Left ventricle myocardium superior (tissue), 1 donor: ENCODE results near the gene HOXA1. TPM values are rescaled to one million over a fixed set of nuclear protein-coding genes. Genes with fewer than 3 reads are reported as not detected.
"Not testable (repeated sequence)": the region's sequence is repeated elsewhere in the genome, so short reads cannot be mapped to it uniquely, and the experiment has no call there.

Experiments used
- ATAC-seq: fragments of 200-7000 bp; cut with Tn5 transposase; one replicate; pipeline ENCODE4 v1.9.1; 2020; ENCODE audit warnings: mild to moderate bottlenecking, moderate library complexity
- DNase-seq: peaks from one replicate; pipeline ENCODE4 v3.0.0-alpha.2; 2020
- intact Hi-C: fragments of 100-400 bp; cut with micrococcal nuclease; formaldehyde crosslinking; loops from one replicate; pipeline ENCODE4 v1.11.0; 2022
- total RNA-seq: library from RNA; stranded (reverse); fragmentation: NEBNext Ultra II Directional; extraction: Animal tissue kit (Norgen Biotek cat#: 25700); gene quantifications from one replicate; pipeline ENCODE4 v1.2.1, GENCODE V29; 2021
- donor health status: DM: no; HTN: yes; CAD: no; lungs with severe emphysema.

The HOXA1 gene
- total RNA-seq, 1 donor from 2014 or later: not detected

DNA sequence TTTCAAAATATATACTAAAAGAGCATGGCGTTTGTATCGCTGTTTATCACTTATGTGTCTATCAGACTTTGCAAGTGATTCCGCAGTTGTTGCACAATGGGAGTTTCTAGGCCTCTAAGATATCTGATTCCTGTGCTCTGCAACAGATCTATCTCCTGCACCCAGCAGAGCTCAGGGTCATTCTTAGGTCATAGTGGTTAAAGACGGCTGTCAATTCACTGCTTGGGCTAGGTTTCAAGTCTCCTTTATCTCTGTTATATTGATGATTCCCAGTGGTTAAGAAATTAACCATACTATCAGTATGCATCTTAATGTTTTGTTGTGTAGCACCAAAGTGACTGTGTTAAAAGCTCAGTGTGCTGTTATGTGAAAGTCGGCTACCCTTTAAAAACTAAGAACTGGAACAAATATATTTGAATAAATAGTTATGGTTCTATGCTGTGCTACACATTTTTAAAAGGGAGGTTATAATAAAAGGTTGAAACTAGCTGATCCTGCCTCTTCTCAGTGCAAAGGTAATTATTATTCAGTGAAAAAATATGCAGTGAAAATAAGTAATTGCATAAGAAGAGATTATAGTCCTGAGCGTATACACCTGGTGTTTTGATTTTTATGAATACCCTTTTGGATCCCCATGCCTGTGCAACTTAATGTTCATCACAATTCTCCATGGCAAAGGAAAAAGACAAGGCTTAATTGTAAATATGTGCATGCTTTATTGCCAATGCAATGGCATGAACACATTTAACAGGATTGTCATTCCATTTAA lies 24.0 kb downstream of the HOXA1 start:
- DNase-seq: no peak
- no peak for ATAC-seq
- intact Hi-C loops: no loop called here

DNA sequence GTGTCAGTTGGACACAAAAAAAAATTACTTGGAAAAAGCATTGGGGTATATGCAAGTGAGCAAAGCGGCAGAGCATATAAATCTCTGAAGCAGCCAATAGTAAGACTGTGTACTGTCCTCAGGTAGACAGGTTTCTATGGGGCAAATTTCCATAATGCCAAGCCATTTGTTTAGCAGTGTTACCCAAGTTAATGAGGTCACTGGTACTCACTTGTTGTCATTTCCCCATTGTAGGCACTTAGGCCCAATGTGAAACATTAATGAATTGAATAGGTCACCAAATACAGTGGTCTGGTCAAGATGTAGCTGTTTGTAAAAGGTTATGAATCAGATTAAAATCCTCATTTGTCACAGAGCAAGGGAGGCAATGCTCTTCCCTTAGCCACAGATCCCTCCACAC lies 27.5 kb downstream of the HOXA1 start:
- intact Hi-C loops: no loop called here
- no peak for ATAC-seq
- no peak for DNase-seq

DNA sequence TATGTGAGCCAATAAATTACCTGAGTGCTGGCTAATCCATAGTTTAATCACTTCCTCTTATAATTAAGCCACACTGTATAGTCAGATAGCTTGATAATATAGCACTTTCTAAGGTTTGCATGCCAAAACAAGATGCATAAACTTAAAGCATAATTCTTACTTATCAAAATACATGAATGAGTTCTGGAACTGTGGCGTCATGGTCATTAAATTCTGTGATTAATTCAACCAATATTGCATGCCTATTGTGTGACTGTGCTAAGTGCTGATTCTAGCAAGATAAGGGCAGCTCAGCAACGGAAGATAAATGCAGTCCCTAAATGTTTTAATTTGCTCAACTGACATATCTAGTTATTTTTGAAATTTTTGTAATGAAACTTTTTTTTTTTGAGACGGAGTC lies 29.7 kb downstream of the HOXA1 start:
- intact Hi-C loops: no loop called here

DNA sequence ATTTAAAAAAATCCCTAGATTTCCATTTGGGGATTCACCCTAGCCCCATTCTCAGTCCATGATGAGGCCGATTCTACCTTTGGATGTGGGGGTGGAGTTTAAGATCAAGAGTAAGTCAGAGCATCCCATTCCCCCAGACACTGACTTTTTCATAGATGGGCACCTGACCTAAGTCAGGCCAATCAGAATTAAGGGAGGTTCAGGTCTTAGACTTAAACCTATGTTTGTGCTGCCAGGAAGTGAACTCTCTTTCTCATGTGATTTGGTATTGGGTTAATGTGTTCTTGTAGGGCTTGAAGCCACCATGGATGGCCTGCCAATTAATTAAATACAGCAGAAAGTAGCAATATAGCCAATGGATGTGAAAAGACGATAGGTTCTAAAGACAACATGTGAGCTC lies 30.1 kb downstream of the HOXA1 start:
- no peak for DNase-seq
- no peak for ATAC-seq
- intact Hi-C loops: no loop called here

More for the DNA sequence above, 29.7 kb downstream of the HOXA1 start:
- ATAC-seq (no peak), DNase-seq (no peak)

DNA sequence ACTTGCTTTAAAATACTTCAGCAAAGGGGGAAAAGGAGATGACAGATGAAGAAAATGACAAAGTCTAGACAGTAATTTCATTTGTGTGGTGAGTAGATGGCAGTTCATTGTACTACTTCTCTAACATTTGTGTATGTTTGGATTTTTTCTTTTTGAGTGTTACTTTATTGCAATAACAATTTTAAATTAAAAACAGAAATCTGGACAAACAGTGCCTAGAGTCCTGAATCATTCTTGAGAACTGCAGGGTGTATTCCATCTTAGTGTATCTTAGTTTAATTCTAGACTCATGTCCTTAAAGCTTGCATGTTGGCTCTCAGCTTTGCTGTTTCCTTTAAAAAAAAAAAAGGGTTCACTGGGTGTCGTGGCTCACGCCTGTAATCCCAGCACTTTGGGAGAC lies 31.1 kb downstream of the HOXA1 start:
- DNase-seq (no peak), ATAC-seq (no peak)
- intact Hi-C loops: no loop called here

DNA sequence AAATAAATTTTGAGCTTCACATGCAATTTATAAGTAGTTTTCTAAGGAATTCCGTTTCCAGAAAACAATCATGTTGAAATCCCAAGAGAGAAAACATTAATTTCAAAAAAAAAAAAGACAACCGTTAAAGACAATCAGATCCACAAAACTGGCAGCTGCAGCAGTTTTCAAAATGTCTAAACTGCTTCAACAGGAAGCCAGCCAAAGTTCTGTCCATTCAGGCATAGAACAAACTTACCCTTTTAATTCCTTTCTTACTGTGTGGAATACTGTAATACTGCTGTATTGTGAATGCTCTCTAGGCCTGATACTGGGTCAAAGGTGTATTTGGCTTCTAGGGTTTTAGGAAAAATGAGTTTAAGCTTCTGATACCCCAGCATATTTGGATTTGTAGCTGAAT lies 31.6 kb downstream of the HOXA1 start:
- DNase-seq (no peak), ATAC-seq (no peak)
- intact Hi-C loops: no loop called here

DNA sequence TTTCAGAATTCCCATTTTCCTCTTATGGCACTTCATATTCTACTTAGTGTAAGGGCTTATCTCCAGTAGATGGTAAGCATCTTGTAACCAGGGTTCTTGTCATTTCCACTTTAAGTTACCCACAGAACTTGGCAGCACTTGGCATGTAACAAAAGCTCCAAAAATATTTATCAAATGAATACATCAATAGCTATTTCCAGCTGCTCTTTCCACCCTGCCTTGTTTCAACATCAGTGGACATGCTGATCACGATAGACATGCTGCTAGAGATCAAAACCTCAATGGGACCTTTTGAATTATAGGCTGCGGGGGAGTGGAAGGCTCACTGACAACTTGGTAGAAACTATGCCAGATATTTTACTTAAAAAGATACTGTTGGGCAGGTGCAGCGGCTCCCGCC lies 32.9 kb downstream of the HOXA1 start:
- no peak for DNase-seq
- no peak for ATAC-seq
- intact Hi-C loops: no loop called here

DNA sequence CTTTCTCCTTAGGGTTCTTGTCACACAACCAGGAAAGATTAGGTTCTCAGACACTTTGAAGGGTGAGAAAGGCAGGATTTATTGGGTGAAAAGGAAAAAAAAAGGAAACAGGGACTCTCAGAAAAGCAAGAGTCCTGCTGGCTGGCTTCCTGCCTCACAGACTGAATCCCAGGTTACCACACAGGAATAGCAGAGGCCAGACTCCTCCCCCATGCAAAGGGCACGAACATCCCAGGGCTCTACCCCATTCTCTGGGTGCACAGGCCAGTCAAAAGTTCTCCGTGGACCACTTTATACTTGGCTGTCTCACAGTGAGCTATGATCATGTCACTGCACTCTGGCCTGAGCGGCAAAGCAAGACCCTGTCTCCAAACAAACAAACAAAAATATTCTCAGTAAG lies 42.6 kb downstream of the HOXA1 start:
- ATAC-seq (no peak), DNase-seq (no peak)
- intact Hi-C loops: no loop called here

DNA sequence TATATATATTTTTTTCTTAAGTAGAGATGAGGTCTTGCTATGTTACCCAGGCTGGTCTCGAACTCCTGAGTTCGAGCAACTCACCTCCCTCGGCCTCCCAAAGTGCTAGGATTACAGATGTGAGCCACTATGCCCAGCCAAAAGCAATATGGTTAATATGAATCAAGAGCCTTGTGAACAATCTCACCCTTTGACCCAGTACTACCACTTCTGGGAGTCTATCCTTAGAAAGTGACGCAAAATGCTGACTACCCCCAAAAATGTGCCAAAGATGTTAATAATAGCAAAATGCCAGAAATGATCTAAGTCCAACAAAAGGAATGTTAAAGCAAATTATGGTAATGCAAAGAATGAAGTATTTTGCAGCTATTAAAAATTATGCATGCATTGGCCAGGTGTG lies 44.3 kb downstream of the HOXA1 start:
- no peak for ATAC-seq
- DNase-seq: no peak
- intact Hi-C loops: no loop called here

DNA sequence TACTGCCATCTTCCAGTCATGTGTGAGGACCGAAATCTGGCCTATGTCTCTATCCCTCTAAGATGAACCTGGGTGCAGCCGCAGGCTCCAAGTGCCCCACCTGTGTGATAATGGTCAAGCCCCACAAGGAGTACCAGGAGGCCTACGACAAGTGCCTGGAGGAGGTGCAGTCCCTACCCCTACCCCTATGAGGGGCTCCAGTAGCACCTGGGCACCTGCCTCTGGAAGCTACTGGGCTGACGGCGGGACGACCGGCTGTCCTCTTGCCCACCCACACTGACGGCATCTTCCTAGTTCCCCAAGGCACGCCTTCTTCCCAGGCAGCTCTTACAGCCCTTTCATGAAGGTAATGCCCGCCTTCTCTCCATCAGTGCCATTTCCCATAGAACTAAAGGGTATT lies 47.4 kb downstream of the HOXA1 start:
- intact Hi-C loops: no loop called here
- DNase-seq (no peak), ATAC-seq (no peak)

DNA sequence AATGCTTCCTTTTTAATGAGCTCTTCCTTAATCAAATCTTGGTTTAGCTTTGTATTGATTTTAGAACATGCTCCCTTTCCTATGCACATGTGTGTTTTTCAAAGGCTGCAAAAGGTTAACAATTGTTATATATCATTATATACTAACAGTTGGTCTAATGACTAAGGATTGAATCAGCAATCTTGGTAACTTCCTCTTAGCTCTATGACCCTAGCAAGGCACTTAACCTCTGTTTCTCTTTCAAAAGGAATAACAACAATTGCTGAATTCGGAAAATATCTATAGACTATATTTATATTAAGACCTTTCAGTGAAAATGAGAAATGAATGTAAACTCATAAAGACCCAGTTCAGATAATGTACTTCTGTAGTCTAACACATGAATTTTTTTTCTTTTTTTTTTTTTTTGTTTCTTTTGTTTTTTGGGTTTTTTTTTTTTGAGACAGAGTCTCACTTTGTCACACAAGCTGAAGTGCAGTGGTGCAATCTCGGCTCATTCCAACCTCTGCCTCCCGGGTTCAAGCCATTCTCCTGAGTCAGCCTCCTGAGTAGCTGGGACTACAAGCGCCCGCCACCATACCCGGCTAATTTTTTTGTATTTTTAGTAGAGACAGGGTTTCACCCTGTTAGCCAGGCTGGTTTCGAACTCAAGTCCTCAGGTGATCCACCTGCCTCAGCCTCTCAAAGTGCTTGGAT lies 48.8 kb downstream of the HOXA1 start:
- intact Hi-C loops: no loop called here
- no peak for DNase-seq
- no peak for ATAC-seq

DNA sequence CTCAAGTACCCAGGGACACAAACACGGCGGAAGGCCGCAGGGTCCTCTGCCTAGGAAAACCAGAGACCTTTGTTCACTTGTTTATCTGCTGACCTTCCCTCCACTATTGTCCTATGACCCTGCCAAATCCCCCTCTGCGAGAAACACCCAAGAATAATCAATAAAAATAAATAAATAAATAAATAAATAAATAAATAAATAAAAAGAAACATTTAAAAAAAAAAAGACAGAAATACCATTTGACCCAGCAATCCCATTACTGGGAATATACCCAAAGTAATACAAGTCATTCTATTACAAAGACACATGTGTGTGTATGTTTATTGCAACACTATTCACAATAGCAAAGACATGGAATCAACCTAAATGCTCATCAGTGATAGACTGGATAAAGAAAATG lies 49.8 kb downstream of the HOXA1 start:
- ATAC-seq, DNase-seq, intact Hi-C loops: not testable (repeated sequence)

DNA sequence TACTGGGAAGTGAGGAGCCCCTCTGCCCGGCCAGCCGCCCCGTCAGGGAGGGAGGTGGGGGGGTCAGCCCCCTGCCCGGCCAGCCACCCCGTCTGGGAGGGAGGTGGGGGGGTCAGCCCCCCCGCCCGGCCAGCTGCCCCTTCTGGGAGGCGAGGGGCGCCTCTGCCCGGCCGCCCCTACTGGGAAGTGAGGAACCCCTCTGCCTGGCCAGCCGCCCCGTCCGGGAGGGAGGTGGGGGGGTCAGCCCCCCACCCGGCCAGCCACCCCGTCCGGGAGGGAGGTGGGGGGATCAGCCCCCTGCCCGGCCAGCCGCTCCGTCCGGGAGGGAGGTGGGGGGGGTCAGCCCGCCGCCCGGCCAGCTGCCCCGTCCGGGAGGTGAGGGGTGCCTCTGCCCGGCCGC lies 50.7 kb downstream of the HOXA1 start:
- DNase-seq, ATAC-seq, intact Hi-C loops: not testable (repeated sequence)

Other genes starting within 250 kb of the HOXA1 start
- 5.5 TPM for gene SKAP2, start 231.4 kb downstream of the HOXA1 start, total RNA-seq
- gene HOXA2, start 6.7 kb upstream of the HOXA1 start, total RNA-seq: 0.12 TPM
- 0.15 TPM for gene HOXA4, start 34.8 kb upstream of the HOXA1 start, total RNA-seq
- not detected for gene HOXA5, start 47.7 kb upstream of the HOXA1 start, total RNA-seq
- not detected for gene HOXA6, start 51.8 kb upstream of the HOXA1 start, total RNA-seq
- 0.72 TPM for gene HOXA3, start 56.6 kb upstream of the HOXA1 start, total RNA-seq
- not detected for gene HOXA7, start 60.7 kb upstream of the HOXA1 start, total RNA-seq
- not detected for gene HOXA9, start 69.5 kb upstream of the HOXA1 start, total RNA-seq
- gene HOXA10, start 78.3 kb upstream of the HOXA1 start, total RNA-seq: not detected
- gene HOXA11, start 89.2 kb upstream of the HOXA1 start, total RNA-seq: not detected
- gene HOXA13, start 104.1 kb upstream of the HOXA1 start, total RNA-seq: not detected
- not detected for gene EVX1, start 146.8 kb upstream of the HOXA1 start, total RNA-seq